Measurements from ENCODE around the gene EIF3K.

- TF ChIP-seq, protein P1, sequence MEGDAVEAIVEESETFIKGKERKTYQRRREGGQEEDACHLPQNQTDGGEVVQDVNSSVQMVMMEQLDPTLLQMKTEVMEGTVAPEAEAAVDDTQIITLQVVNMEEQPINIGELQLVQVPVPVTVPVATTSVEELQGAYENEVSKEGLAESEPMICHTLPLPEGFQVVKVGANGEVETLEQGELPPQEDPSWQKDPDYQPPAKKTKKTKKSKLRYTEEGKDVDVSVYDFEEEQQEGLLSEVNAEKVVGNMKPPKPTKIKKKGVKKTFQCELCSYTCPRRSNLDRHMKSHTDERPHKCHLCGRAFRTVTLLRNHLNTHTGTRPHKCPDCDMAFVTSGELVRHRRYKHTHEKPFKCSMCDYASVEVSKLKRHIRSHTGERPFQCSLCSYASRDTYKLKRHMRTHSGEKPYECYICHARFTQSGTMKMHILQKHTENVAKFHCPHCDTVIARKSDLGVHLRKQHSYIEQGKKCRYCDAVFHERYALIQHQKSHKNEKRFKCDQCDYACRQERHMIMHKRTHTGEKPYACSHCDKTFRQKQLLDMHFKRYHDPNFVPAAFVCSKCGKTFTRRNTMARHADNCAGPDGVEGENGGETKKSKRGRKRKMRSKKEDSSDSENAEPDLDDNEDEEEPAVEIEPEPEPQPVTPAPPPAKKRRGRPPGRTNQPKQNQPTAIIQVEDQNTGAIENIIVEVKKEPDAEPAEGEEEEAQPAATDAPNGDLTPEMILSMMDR (IDR thresholded peaks at IDR 0.05), result no peak
- TF ChIP-seq POLR2A (IDR thresholded peaks at IDR 0.05), result no peak
- no peak for TF ChIP-seq EP300 (IDR thresholded peaks at IDR 0.05)
Observed at GRCh38 chr19:38629568-38629967, 10.6 kb downstream of the EIF3K start.

Measured in tibial nerve (tissue), 4 donors.